ENCODE data around the gene CSNK1A1.
A peak's percentile ranks its signal among the peaks of the same experiment; 100 is the strongest.
"Not testable (repeated sequence)": the region's sequence is repeated elsewhere in the genome, so short reads cannot be mapped to it uniquely, and the experiment has no call there.

The CSNK1A1 gene

GRCh38 chr5:149581931-149582768 is 30.9 kb upstream of the CSNK1A1 start:
- Mint-ChIP-seq H3K9me3 (no peaks in the 10 kb centered on the region), H3K4me1 (peaks cover 16% of the 10 kb centered on the region), H3K27ac (no peak overlapping the region), H3K4me3 (no peak overlapping the region), H3K36me3 (ENCODE audit: low read depth) (no peaks in the 10 kb centered on the region), H3K27me3 (peaks cover 20% of the 10 kb centered on the region)
- DNase-seq (no peak), ATAC-seq (no peak)

- DNase-seq = peak; percentile 64
- Mint-ChIP-seq H3K36me3 (ENCODE audit: low read depth) (no peaks in the 10 kb centered on the region), H3K4me3 (peak within 1 kb of the TSS; percentile 65), H3K9me3 (no peaks in the 10 kb centered on the region), H3K4me1 (peaks cover 15% of the 10 kb centered on the region), H3K27ac (peak within 1 kb of the TSS; percentile 27), H3K27me3 (peaks cover 20% of the 10 kb centered on the region)
- peak; percentile 73 for ATAC-seq
Observed at GRCh38 chr5:149581192-149581861, 30.1 kb upstream of the CSNK1A1 start, which contains the start of gene ARHGEF37. Gene ARHGEF37 (plus strand): TSS chr5:149581498. CDS start chr5:149597770, 16,272 bp downstream.

- no peak for DNase-seq
- H3K27ac Mint-ChIP-seq = peak overlapping the region; percentile 27
- H3K9me3 Mint-ChIP-seq = no peaks in the 10 kb centered on the region
- H3K4me1 Mint-ChIP-seq = peaks cover 20% of the 10 kb centered on the region
- peaks cover 20% of the 10 kb centered on the region for H3K27me3 Mint-ChIP-seq
- no peak for ATAC-seq
- no peaks in the 10 kb centered on the region for H3K36me3 Mint-ChIP-seq (ENCODE audit: low read depth)
- H3K4me3 Mint-ChIP-seq = peak overlapping the region; percentile 65
Observed at GRCh38 chr5:149580808-149581191, 29.6 kb upstream of the CSNK1A1 start.

GRCh38 chr5:149578896-149579295 is 27.7 kb upstream of the CSNK1A1 start:
- Mint-ChIP-seq H3K4me3 (no peak overlapping the region), H3K27ac (no peak overlapping the region), H3K36me3 (ENCODE audit: low read depth) (no peaks in the 10 kb centered on the region), H3K9me3 (no peaks in the 10 kb centered on the region), H3K4me1 (peaks cover 21% of the 10 kb centered on the region), H3K27me3 (peaks cover 20% of the 10 kb centered on the region)
- no peak for DNase-seq
- ATAC-seq = no peak

- H3K36me3 Mint-ChIP-seq (ENCODE audit: low read depth) = no peaks in the 10 kb centered on the region
- H3K27ac Mint-ChIP-seq = peak overlapping the region; percentile 73
- H3K4me3 Mint-ChIP-seq = no peak overlapping the region
- DNase-seq (no peak), ATAC-seq (peak; percentile 77)
- peaks cover 12% of the 10 kb centered on the region for H3K27me3 Mint-ChIP-seq
- H3K9me3 Mint-ChIP-seq = no peaks in the 10 kb centered on the region
- peaks cover 16% of the 10 kb centered on the region for H3K4me1 Mint-ChIP-seq
Observed at GRCh38 chr5:149576021-149576420, 24.8 kb upstream of the CSNK1A1 start.

GRCh38 chr5:149575131-149575530 is 23.9 kb upstream of the CSNK1A1 start:
- H3K4me1 Mint-ChIP-seq = peaks cover 10% of the 10 kb centered on the region
- no peaks in the 10 kb centered on the region for H3K36me3 Mint-ChIP-seq (ENCODE audit: low read depth)
- H3K27me3 Mint-ChIP-seq = peaks cover 3% of the 10 kb centered on the region
- DNase-seq = no peak
- H3K27ac Mint-ChIP-seq = no peak overlapping the region
- H3K9me3 Mint-ChIP-seq = no peaks in the 10 kb centered on the region
- ATAC-seq = no peak
- no peak overlapping the region for H3K4me3 Mint-ChIP-seq

- Mint-ChIP-seq H3K4me1 (peaks cover 10% of the 10 kb centered on the region), H3K4me3 (no peak overlapping the region), H3K27ac (no peak overlapping the region), H3K27me3 (no peaks in the 10 kb centered on the region), H3K9me3 (no peaks in the 10 kb centered on the region), H3K36me3 (ENCODE audit: low read depth) (no peaks in the 10 kb centered on the region)
- ATAC-seq (no peak), DNase-seq (no peak)
Observed at GRCh38 chr5:149572576-149573231, 21.5 kb upstream of the CSNK1A1 start.

GRCh38 chr5:149572170-149572569 is 20.9 kb upstream of the CSNK1A1 start:
- no peak for DNase-seq
- no peak for ATAC-seq
- peaks cover 10% of the 10 kb centered on the region for H3K4me1 Mint-ChIP-seq
- no peaks in the 10 kb centered on the region for H3K27me3 Mint-ChIP-seq
- no peak overlapping the region for H3K27ac Mint-ChIP-seq
- no peak overlapping the region for H3K4me3 Mint-ChIP-seq
- H3K36me3 Mint-ChIP-seq (ENCODE audit: low read depth) = no peaks in the 10 kb centered on the region
- H3K9me3 Mint-ChIP-seq = no peaks in the 10 kb centered on the region

GRCh38 chr5:149567226-149567625 is 16.0 kb upstream of the CSNK1A1 start:
- H3K4me1 Mint-ChIP-seq = peaks cover 11% of the 10 kb centered on the region
- no peak overlapping the region for H3K27ac Mint-ChIP-seq
- no peaks in the 10 kb centered on the region for H3K9me3 Mint-ChIP-seq
- H3K4me3 Mint-ChIP-seq = no peak overlapping the region
- H3K36me3 Mint-ChIP-seq (ENCODE audit: low read depth) = no peaks in the 10 kb centered on the region
- H3K27me3 Mint-ChIP-seq = no peaks in the 10 kb centered on the region
- ATAC-seq (no peak), DNase-seq (no peak)

GRCh38 chr5:149564542-149565140 is 13.4 kb upstream of the CSNK1A1 start:
- not testable (repeated sequence) for H3K9me3 Mint-ChIP-seq; H3K27me3 Mint-ChIP-seq; H3K4me3 Mint-ChIP-seq; DNase-seq; H3K36me3 Mint-ChIP-seq (ENCODE audit: low read depth); H3K27ac Mint-ChIP-seq
- peak; percentile 91 for ATAC-seq
- H3K4me1 Mint-ChIP-seq = peaks cover 23% of the 10 kb centered on the region

- Mint-ChIP-seq H3K4me3 (no peak overlapping the region), H3K9me3 (no peaks in the 10 kb centered on the region), H3K36me3 (ENCODE audit: low read depth) (no peaks in the 10 kb centered on the region), H3K4me1 (peaks cover 23% of the 10 kb centered on the region), H3K27ac (no peak overlapping the region), H3K27me3 (no peaks in the 10 kb centered on the region)
- ATAC-seq (no peak), DNase-seq (no peak)
Observed at GRCh38 chr5:149563466-149563865, 12.2 kb upstream of the CSNK1A1 start.

- Mint-ChIP-seq H3K27me3 (no peaks in the 10 kb centered on the region), H3K9me3 (no peaks in the 10 kb centered on the region), H3K36me3 (ENCODE audit: low read depth) (no peaks in the 10 kb centered on the region), H3K4me1 (peaks cover 23% of the 10 kb centered on the region), H3K4me3 (no peak overlapping the region), H3K27ac (peak overlapping the region; percentile 30)
- ATAC-seq (peak; percentile 90), DNase-seq (no peak)
Observed at GRCh38 chr5:149561848-149562247, 10.6 kb upstream of the CSNK1A1 start.

GRCh38 chr5:149559706-149560105 is 8.5 kb upstream of the CSNK1A1 start:
- DNase-seq = no peak
- peaks cover 23% of the 10 kb centered on the region for H3K4me1 Mint-ChIP-seq
- H3K27ac Mint-ChIP-seq = no peak overlapping the region
- no peaks in the 10 kb centered on the region for H3K27me3 Mint-ChIP-seq
- ATAC-seq = no peak
- no peak overlapping the region for H3K4me3 Mint-ChIP-seq
- no peaks in the 10 kb centered on the region for H3K9me3 Mint-ChIP-seq
- no peaks in the 10 kb centered on the region for H3K36me3 Mint-ChIP-seq (ENCODE audit: low read depth)

GRCh38 chr5:149552553-149553160 is 1.4 kb upstream of the CSNK1A1 start:
- H3K4me3 Mint-ChIP-seq = peak overlapping the region; percentile 99
- H3K27ac Mint-ChIP-seq = no peak overlapping the region
- H3K36me3 Mint-ChIP-seq (ENCODE audit: low read depth) = peaks cover 29% of the 10 kb centered on the region
- peaks cover 28% of the 10 kb centered on the region for H3K4me1 Mint-ChIP-seq
- DNase-seq = no peak
- no peaks in the 10 kb centered on the region for H3K27me3 Mint-ChIP-seq
- no peak for ATAC-seq
- no peaks in the 10 kb centered on the region for H3K9me3 Mint-ChIP-seq
